Limb (tissue), 2 donors: ENCODE data around the gene ARHGEF5.
"Not testable (repeated sequence)": the region's sequence is repeated elsewhere in the genome, so short reads cannot be mapped to it uniquely, and the experiment has no call there.

ENCODE experiments used
- DNase-seq, 2 donors: peaks; one replicate each; pipeline ENCODE4 v3.0.0-alpha.2; 2016; ENCODE audit errors: extremely low spot score in 2 of 2

Gene ARHGEF5

GRCh38 chr7:144355176-144355822 lies at the start of gene ARHGEF5:
Gene ARHGEF5, plus strand, starts transcription at chr7:144355402. Its CDS starts 7,268 bp downstream, at chr7:144362670.
- not testable (repeated sequence) for DNase-seq

- not testable (repeated sequence) for DNase-seq
Observed at GRCh38 chr7:144309702-144310101, 45.5 kb upstream of the ARHGEF5 start.

DNA sequence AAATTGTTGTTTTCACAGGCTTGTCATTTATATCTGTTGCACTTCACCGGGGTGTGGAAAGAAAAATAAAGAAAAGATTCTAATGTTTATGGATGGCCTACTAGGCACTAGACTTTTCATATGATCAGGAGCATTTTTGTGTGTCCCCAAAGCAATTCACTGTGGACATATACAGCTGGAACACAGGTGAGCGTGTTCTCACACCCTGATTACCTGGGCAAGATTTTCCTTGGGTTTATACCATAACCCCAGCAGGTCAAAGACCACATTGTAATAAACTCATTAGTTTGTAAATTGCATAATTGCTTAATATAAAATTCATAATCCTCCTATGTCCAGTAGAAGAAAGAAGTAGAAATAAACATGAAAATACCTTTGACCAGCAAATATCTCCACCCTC lies 44.0 kb upstream of the ARHGEF5 start:
- DNase-seq = not testable (repeated sequence)

- not testable (repeated sequence) for DNase-seq
Observed at GRCh38 chr7:144311872-144312469, 43.2 kb upstream of the ARHGEF5 start, which contains the start of gene OR2A1. Gene OR2A1, plus strand, starts transcription at chr7:144312419. Its CDS starts 5,706 bp downstream, at chr7:144318125.

DNA sequence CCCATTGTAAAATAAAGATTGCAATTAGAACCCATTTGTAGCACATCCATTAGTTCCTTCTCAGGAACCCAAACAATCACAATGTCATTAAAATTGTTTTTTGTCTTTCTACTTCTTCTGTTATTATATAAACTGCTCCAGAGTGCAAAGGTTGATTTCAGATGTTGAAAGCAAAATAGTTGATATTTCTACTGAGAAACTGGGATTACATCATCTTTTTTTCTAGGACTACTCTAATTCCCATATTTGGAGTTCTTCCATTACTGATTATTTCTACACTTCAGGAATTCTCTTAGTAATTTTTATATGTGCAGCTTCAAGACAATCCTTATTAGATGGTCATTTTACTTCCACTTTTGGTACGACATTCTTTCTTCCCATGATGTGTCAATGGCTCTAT lies 37.7 kb upstream of the ARHGEF5 start:
- DNase-seq = not testable (repeated sequence)

- not testable (repeated sequence) for DNase-seq
Observed at GRCh38 chr7:144319547-144319946, 35.7 kb upstream of the ARHGEF5 start.

DNA sequence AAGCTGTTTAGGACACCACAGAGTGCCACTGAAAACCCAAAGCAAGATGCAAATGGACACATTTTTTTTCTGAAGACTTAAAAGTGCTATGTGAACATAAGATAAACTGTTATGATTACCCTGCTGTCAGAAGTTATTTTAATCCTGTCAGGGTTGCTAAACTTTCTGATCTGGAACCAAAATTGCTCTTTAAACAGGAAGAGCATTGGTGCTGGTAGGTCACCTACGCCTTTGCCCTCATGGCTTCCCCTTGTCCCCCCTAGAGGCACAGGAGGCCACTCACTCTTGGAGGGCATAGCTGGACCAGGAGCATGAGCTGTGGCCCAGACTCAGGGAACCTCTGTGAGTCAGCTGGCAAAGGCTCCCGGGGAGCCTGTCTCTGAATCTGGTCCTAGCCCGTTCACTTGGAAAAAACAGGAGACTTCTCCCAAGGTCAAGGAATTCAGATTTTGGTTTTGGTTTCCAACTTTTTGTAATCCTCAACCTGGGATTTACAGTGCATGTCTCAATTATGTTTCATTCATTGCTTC lies 33.5 kb upstream of the ARHGEF5 start:
- not testable (repeated sequence) for DNase-seq

DNA sequence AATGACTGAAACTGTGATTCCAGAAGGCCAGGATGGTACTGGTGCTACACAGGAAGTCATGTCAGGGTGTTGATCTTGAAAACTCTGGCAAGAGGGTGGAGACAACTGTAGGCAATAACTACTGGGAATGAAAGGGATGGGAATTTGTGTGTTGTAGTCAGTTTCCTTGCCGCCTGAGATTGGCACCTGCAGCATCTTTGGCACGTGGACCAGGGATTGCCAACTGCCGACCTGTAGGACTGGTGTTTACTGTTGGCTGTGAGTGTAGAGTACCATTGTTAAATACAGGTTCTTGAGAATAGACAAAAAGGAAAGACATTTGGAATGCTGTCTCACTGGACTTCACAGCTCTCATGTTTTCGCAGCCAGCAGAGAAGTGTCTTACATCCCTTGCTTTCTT lies 31.8 kb upstream of the ARHGEF5 start:
- DNase-seq = not testable (repeated sequence)

- DNase-seq = not testable (repeated sequence)
Observed at GRCh38 chr7:144325868-144326267, 29.3 kb upstream of the ARHGEF5 start.

- DNase-seq = not testable (repeated sequence)
Observed at GRCh38 chr7:144330044-144330443, 25.2 kb upstream of the ARHGEF5 start.

DNA sequence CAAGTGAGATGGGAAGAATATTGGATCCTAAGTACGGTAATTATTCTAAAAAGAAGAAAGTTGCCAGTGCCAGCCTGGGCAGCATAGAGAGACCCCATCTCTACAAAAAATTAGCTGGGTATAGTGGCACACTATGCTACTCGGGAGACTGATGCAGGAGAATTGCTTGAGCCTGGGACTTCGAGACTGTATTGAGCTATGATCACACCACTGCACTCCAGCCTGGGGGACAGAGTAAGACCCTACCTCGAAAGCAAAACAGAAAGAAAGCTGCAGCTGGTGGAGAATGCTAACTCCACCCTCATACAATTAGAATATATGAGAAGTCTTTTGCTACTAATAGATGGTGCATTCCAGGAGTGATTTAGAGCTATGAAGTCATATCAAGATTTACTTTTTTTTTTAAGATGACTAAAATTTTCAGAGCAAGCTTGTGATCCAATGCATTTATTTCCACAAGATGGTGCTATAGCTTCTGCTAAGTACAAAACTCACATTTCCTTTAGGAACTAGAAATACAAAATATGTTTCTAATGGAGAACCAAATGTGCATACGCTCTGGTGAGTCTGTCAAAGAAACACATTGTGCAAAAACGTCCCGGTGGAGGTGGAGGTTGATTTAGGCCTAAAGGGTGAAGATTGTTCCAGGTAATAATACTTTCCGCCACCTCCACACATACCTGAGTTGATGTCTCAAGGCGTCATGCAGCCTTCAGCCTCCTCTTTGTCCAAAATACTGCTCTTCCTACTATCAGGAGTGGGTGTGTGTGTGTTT lies 23.8 kb upstream of the ARHGEF5 start:
- DNase-seq = not testable (repeated sequence)

DNA sequence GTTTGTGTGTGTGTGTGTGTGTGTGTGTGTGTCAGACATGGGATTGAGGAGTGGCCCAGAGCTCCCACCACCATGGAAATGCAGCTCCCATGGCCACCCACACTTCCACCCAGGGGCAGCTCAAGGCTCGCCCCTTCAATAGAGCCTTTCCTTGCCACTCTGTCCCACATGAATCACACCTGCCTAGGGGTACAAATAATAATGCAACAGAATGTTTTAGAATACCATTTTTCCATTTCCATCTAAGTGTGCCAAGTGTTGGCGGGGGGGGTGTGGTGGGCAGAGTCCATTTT lies 23.3 kb upstream of the ARHGEF5 start:
- not testable (repeated sequence) for DNase-seq

DNA sequence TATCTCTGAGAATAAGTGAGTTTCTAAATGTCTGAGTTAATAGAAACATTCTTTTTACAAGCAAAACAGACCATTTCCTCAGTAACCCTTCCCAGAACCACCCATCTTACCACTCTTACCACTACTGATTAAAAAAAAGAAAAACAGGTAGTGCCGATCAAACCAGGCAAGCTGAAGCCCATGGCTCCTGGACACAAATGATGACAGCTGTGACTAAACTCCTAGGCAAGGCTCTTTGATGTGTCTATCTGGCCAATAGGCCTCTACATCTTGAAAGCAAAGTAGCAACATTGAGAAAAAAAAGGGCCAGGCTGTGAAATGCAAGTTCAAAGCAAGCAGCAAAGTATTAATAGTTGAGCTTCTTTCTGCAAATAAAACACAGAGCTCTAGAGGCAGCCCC lies 6.6 kb upstream of the ARHGEF5 start:
- not testable (repeated sequence) for DNase-seq

- DNase-seq = not testable (repeated sequence)
Observed at GRCh38 chr7:144351667-144352066, 3.5 kb upstream of the ARHGEF5 start.

- DNase-seq = not testable (repeated sequence)
Observed at GRCh38 chr7:144356185-144356584, 983 bp downstream of the ARHGEF5 start.

GRCh38 chr7:144356860-144357259 lies 1.7 kb downstream of the ARHGEF5 start:
- not testable (repeated sequence) for DNase-seq

GRCh38 chr7:144362061-144362460 lies 6.9 kb downstream of the ARHGEF5 start:
- not testable (repeated sequence) for DNase-seq

DNA sequence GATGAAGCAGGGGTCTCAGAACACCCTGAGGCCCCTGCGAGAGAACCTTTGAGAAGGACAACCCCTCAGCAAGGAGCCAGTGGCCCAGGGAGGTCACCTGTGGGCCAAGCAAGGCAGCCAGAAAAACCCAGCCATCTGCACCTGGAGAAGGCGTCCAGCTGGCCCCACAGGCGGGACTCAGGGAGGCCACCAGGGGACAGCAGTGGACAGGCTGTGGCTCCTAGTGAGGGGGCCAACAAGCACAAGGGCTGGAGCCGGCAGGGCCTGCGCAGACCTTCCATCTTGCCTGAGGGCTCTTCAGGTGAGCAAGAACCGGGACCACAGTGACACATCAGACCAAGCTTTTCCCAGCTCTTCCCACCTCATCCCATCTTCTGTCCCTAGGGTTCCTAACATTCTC lies 10.3 kb downstream of the ARHGEF5 start:
- not testable (repeated sequence) for DNase-seq

DNA sequence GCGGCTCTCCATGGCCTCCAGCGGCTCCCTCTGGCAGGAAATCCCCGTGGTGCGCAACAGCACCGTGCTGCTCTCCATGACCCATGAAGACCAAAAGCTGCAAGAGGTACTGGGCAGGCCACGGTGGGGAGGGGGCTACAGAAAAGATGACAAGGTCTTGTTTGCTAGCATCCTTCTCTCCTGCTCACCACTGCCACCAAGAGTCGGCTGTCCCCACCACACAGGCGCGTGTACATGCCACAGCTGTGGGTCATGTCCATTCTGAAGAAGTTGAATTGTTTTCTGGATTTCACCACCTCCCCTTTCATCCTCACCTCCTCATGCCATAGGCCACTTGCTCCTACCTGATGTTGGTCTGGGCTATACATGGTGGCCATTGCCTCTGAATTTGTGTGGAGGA lies 12.0 kb downstream of the ARHGEF5 start:
- not testable (repeated sequence) for DNase-seq

DNA sequence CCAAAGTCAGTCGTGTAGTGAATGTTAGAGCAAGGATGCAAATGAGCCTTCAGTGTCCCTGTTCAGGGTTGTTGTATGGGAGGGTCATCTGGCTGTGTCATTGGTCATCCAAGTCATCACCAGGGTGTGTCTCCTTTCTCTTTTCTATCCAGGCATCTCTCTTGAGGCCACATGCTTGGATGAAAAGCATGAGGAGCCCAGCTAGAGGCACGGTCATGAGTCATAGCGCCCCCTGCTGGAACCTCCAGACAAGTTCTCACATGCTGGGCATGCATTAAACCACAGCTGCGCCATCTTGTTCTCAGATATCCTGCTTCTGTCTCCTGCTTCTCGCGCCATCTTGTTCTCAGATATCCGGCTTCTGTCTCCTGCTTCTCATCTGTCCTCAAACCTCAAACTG lies 14.0 kb downstream of the ARHGEF5 start:
- DNase-seq = not testable (repeated sequence)

DNA sequence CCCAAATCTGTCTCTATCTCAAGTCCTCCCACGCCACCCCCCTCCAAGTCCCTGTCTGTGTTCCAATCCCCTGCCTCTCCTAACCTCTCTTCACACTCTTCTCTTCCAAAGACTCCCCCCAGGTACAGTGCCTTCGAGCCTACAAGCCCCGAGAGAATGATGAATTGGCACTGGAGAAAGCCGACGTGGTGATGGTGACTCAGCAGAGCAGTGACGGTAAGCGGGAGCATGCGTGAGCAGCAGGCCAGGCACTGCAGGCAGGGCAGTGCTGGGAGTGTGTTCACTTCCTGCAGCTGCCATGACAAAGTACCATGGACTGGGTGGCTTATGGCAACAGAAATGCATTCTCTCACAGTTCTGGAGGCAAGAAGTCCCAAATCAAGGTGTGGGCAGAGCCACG lies 23.4 kb downstream of the ARHGEF5 start:
- no peak for DNase-seq

GRCh38 chr7:144379776-144380384 lies 24.7 kb downstream of the ARHGEF5 start:
- no peak for DNase-seq
